Measurements from ENCODE around the gene ATP6V1A. TPM values are rescaled to one million over a fixed set of nuclear protein-coding genes. Genes with fewer than 3 reads are reported as not detected.
A peak's percentile ranks its signal among the peaks of the same experiment; 100 is the strongest.

The ATP6V1A gene
- total RNA-seq, 2 experiments from 2014 or later = 36.7 to 40.7 TPM

DNA sequence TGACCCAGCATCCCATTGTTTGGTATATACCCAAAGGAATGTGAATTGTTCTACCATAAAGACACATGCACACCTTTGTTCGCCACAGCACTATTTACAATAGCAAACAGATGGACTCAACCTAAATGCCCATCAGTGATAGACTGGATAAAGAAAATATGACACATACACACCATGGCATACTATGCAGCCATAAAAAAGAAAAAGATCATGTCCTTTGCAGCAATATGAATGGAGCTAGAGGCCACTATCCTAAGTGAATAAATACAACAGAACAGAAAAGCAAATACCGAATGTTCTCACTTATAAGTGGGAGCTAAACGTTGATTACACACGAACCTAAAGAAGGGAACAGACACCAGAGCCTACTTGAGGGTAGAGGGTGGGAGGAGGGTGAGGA, 39.0 kb upstream of the ATP6V1A start:
- H3K4me3 Mint-ChIP-seq = no peak overlapping the region
- H3K4me1 Mint-ChIP-seq (ENCODE audit: low read depth) = peaks cover 4% of the 10 kb centered on the region
- no peak for TF ChIP-seq CTCF (IDR thresholded peaks at IDR 0.05)
- POLR2A ChIA-PET = interaction anchor here (1.0 kb wide), 1 partner anchor 34 kb away, joined by 4 read pairs; no protein-coding TSS in a partner anchor
- peaks cover 7% of the 10 kb centered on the region for H3K27me3 Mint-ChIP-seq
- no peaks in the 10 kb centered on the region for H3K36me3 Mint-ChIP-seq (ENCODE audit: low read depth)
- H3K9me3 Mint-ChIP-seq = no peaks in the 10 kb centered on the region
- ATAC-seq = no peak
- intact Hi-C loops (cut with micrococcal nuclease) = no loop called here
- CTCF ChIA-PET = no interaction called here
- DNase-seq = no peak
- no peak overlapping the region for H3K27ac Mint-ChIP-seq

- peaks cover 3% of the 10 kb centered on the region for H3K36me3 Mint-ChIP-seq (ENCODE audit: low read depth)
- H3K27me3 Mint-ChIP-seq = peaks cover 6% of the 10 kb centered on the region
- no peak for TF ChIP-seq CTCF (IDR thresholded peaks at IDR 0.05)
- DNase-seq (no peak), ATAC-seq (peak; percentile 42)
- H3K27ac Mint-ChIP-seq = no peak overlapping the region
- peaks cover 4% of the 10 kb centered on the region for H3K4me1 Mint-ChIP-seq (ENCODE audit: low read depth)
- H3K4me3 Mint-ChIP-seq = no peak overlapping the region
- ChIA-PET CTCF (interaction anchor here (1.2 to 1.6 kb wide), 3 partner anchors 24 to 33 kb away, joined by 3 to 4 read pairs (median 4); no protein-coding TSS in a partner anchor), POLR2A (no interaction called here)
- intact Hi-C loops (cut with micrococcal nuclease) = no loop called here
- H3K9me3 Mint-ChIP-seq = no peaks in the 10 kb centered on the region
Measured at GRCh38 chr3:113712129-113712528, 34.7 kb upstream of the ATP6V1A start.

DNA sequence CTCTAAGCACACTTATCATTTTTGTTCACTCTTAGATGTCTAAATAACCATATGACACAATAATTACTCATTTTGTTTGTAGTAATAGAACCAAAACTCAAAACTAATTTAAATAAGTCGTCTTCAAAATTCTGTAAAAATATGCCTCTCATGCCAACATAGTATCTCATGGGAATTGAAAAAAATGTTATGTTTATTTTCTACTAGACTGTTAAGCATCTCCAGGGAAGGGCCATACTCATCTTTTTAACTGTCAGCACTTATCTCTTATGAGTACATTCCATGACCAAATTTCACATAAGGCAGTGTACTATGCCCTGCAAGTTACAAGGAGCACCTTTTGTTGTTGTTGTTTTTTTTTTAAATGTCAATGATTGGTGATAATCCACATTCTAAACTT, 32.1 kb upstream of the ATP6V1A start:
- peaks cover 17% of the 10 kb centered on the region for H3K36me3 Mint-ChIP-seq (ENCODE audit: low read depth)
- peaks cover 3% of the 10 kb centered on the region for H3K27me3 Mint-ChIP-seq
- DNase-seq (no peak), ATAC-seq (no peak)
- no peak overlapping the region for H3K27ac Mint-ChIP-seq
- CTCF ChIA-PET = interaction anchor here (1.4 kb wide), 1 partner anchor 16 kb away, joined by 4 read pairs; no protein-coding TSS in a partner anchor
- no peak overlapping the region for H3K4me3 Mint-ChIP-seq
- no peaks in the 10 kb centered on the region for H3K9me3 Mint-ChIP-seq
- intact Hi-C loops (cut with micrococcal nuclease) = no loop called here
- peaks cover 22% of the 10 kb centered on the region for H3K4me1 Mint-ChIP-seq (ENCODE audit: low read depth)
- no peak for TF ChIP-seq CTCF (IDR thresholded peaks at IDR 0.05)
- POLR2A ChIA-PET = interaction anchor here (1.4 kb wide), 1 partner anchor 9 kb away, joined by 4 read pairs; no protein-coding TSS in a partner anchor

- H3K4me1 Mint-ChIP-seq (ENCODE audit: low read depth) = peaks cover 21% of the 10 kb centered on the region
- peaks cover 35% of the 10 kb centered on the region for H3K36me3 Mint-ChIP-seq (ENCODE audit: low read depth)
- intact Hi-C loops (cut with micrococcal nuclease) = no loop called here
- no peak for TF ChIP-seq CTCF (IDR thresholded peaks at IDR 0.05)
- no peaks in the 10 kb centered on the region for H3K9me3 Mint-ChIP-seq
- peak overlapping the region; percentile 58 for H3K27ac Mint-ChIP-seq
- DNase-seq = no peak
- ATAC-seq = no peak
- POLR2A ChIA-PET = interaction anchor here (1.6 to 1.8 kb wide), 3 partner anchors 13 to 28 kb away, joined by 4 to 6 read pairs (median 5); partner anchors contain the start of gene NAA50
- no peak overlapping the region for H3K4me3 Mint-ChIP-seq
- H3K27me3 Mint-ChIP-seq = no peaks in the 10 kb centered on the region
- CTCF ChIA-PET = interaction anchor here (1.0 kb wide), 1 partner anchor 19 kb away, joined by 3 read pairs; no protein-coding TSS in a partner anchor
Measured at GRCh38 chr3:113717308-113717707, 29.5 kb upstream of the ATP6V1A start.

DNA sequence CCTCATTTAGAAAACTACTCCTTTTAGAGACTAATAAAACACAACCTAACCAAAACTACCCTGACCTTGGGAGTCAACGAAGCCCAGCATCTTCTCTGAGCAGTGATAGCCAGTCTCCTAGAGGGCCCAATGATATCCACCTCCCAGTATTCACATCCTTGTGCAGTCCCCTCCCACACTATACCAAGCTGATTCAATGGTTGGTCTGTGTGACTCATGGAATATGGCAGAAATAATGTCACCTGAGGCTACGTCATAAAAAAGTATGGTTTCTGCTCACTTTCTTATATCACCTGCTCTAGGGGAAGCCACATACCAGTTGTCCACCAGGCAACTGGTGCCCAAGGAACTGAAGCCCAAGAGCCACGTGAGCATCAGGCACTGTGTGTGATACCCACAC, 29.0 kb upstream of the ATP6V1A start:
- ChIA-PET POLR2A (interaction anchor here (1.6 to 1.8 kb wide), 3 partner anchors 13 to 28 kb away, joined by 4 to 6 read pairs (median 5); partner anchors contain the start of gene NAA50), CTCF (no interaction called here)
- H3K4me3 Mint-ChIP-seq = no peak overlapping the region
- H3K9me3 Mint-ChIP-seq = no peaks in the 10 kb centered on the region
- no peak for TF ChIP-seq CTCF (IDR thresholded peaks at IDR 0.05)
- H3K36me3 Mint-ChIP-seq (ENCODE audit: low read depth) = peaks cover 36% of the 10 kb centered on the region
- intact Hi-C loops (cut with micrococcal nuclease) = no loop called here
- DNase-seq (peak; percentile 9), ATAC-seq (peak; percentile 97)
- peak overlapping the region; percentile 58 for H3K27ac Mint-ChIP-seq
- H3K27me3 Mint-ChIP-seq = no peaks in the 10 kb centered on the region
- peaks cover 18% of the 10 kb centered on the region for H3K4me1 Mint-ChIP-seq (ENCODE audit: low read depth)
